GM12878 (cell line): ENCODE data around the gene SRSF12. TPM values are rescaled to one million over a fixed set of nuclear protein-coding genes. Genes with fewer than 3 reads are reported as not detected.

Experiments
- ATAC-seq: fragments of 200-7000 bp; cut with Tn5 transposase; 3 replicates; pipeline ENCODE4 v1.9.1; 2020; ENCODE audit warnings: mild to moderate bottlenecking, moderate library complexity
- BruUV-seq: library from RNA; stranded (reverse); fragments of 400-500 nt; replicated peaks from 2 replicates; lab custom pipeline; 2021; lab: Mats Ljungman, UMichigan
- CTCF ChIA-PET: fragments of 300-600 bp; sonication (Branson Sonifier 250); formaldehyde crosslinking; extraction: SDS; loops from one replicate; lab custom pipeline; 2021; ENCODE audit warnings: inconsistent platforms; lab: Yijun Ruan, JAX
- POLR2A ChIA-PET: fragments of 350-600 bp; formaldehyde crosslinking; extraction: SDS; loops from one replicate; lab custom pipeline; 2021; ENCODE audit warnings: inconsistent platforms; lab: Charles Lee
- RAD21 ChIA-PET: fragments of 300-600 bp; sonication (Branson Sonifier 250); formaldehyde crosslinking; loops from one replicate; lab custom pipeline; 2023; ENCODE audit warnings: antibody characterized with exemption; ENCODE audit not compliant: unreplicated experiment; lab: Charles Lee
- SMC1A ChIA-PET: fragments of 300-600 bp; sonication (Branson Sonifier 250); formaldehyde crosslinking; loops from one replicate; lab custom pipeline; 2023; ENCODE audit not compliant: unreplicated experiment, uncharacterized antibody; lab: Charles Lee
- DNase-seq: peaks from one replicate; pipeline ENCODE4 v3.0.0-alpha.2; 2011; ENCODE audit warnings: low read depth, low spot score
- FAIRE-seq: peaks from 3 replicates; lab custom pipeline; 2011; peaks lifted over from hg19 to GRCh38; lab: Jason Lieb, UNC
- H2AFZ ChIP-seq: 2 replicates; pipeline ENCODE4 v1.6.0; 2011; ENCODE audit warnings: low read depth, low read length, control low read depth; ENCODE audit not compliant: control insufficient read depth
- H3K27ac ChIP-seq: 2 replicates; pipeline ENCODE4 v1.5.1; 2011; ENCODE audit warnings: control low read depth; ENCODE audit not compliant: control insufficient read depth, insufficient read depth
- H3K27me3 ChIP-seq, 2 experiments: replicated peaks in 1 of 2; 2 replicates each; pipeline versions ENCODE4 v1.6.0 to v1.6.1; 2011; ENCODE audit warnings: low read length in 1 of 2; ENCODE audit not compliant: control insufficient read depth in 2 of 2, insufficient read depth in 2 of 2
- H3K36me3 ChIP-seq, 2 experiments: 2 replicates each; pipeline ENCODE4 v1.5.1; 2011; ENCODE audit warnings: low read length in 1 of 2; ENCODE audit not compliant: control insufficient read depth in 2 of 2, insufficient read depth in 2 of 2
- H3K4me1 ChIP-seq: 2 replicates; pipeline ENCODE4 v1.6.1; 2011; ENCODE audit warnings: mild to moderate bottlenecking, low read length, moderate library complexity, mixed read lengths; ENCODE audit not compliant: control insufficient read depth, insufficient read depth
- H3K4me2 ChIP-seq: 2 replicates; pipeline ENCODE4 v1.6.0; 2011; ENCODE audit warnings: control low read depth; ENCODE audit not compliant: control insufficient read depth, insufficient read depth
- H3K4me3 ChIP-seq: fragments of 200-600 bp; sonication (generic); 2 replicates; pipeline ENCODE4 v1.5.1; 2016
- H3K79me2 ChIP-seq: 2 replicates; pipeline ENCODE4 v1.6.0; 2011; ENCODE audit warnings: low read length; ENCODE audit not compliant: control insufficient read depth, insufficient read depth
- H3K9ac ChIP-seq: 2 replicates; pipeline ENCODE4 v1.8.0; 2011; ENCODE audit warnings: low read length, control low read depth, mixed read lengths; ENCODE audit not compliant: control insufficient read depth, insufficient read depth
- H3K9me3 ChIP-seq: replicated peaks from 3 replicates; pipeline ENCODE4 v1.5.1; 2011; ENCODE audit warnings: mild to moderate bottlenecking, low read length; ENCODE audit not compliant: control insufficient read depth, insufficient read depth
- H4K20me1 ChIP-seq: 2 replicates; pipeline ENCODE4 v1.6.0; 2011; ENCODE audit not compliant: control insufficient read depth, insufficient read depth
- CEBPB ChIP-seq, 2 experiments: fragments of 150-350 bp in 1 of 2; IDR thresholded peaks; 2 replicates each; pipeline ENCODE4 v1.6.1; 2012 to 2014; ENCODE audit warnings: low read depth in 2 of 2, low read length in 2 of 2, borderline replicate concordance in 1 of 2, inconsistent platforms in 1 of 2
- DPF2 ChIP-seq: fragments of 450-650 bp; IDR thresholded peaks from 2 replicates; pipeline ENCODE4 v1.6.1; 2017; ENCODE audit warnings: mild to moderate bottlenecking
- E2F8 ChIP-seq: fragments of 450-650 bp; IDR thresholded peaks from 2 replicates; pipeline ENCODE4 v1.6.1; 2018; ENCODE audit warnings: mild to moderate bottlenecking, low read depth, moderate library complexity; ENCODE audit not compliant: partially characterized antibody
- HCFC1 ChIP-seq: fragments of 150-350 bp; IDR thresholded peaks from 2 replicates; pipeline ENCODE4 v1.6.1; 2014; ENCODE audit warnings: low read length
- MEF2A ChIP-seq: IDR thresholded peaks from 2 replicates; pipeline ENCODE4 v1.6.1; 2011; ENCODE audit warnings: low read depth, mild to moderate bottlenecking, low read length, moderate library complexity; ENCODE audit not compliant: insufficient read depth
- POLR2AphosphoS5 ChIP-seq: IDR thresholded peaks from 2 replicates; pipeline ENCODE4 v1.6.1; 2011; ENCODE audit warnings: mild to moderate bottlenecking, low read length, inconsistent platforms
- SMAD5 ChIP-seq: IDR thresholded peaks from 2 replicates; pipeline ENCODE4 v1.6.1; 2016; ENCODE audit warnings: antibody characterized with exemption, low read depth
- YBX1 ChIP-seq: fragments of 450-650 bp; IDR thresholded peaks from 2 replicates; pipeline ENCODE4 v1.6.1; 2016; ENCODE audit warnings: antibody characterized with exemption
- ZBTB40 ChIP-seq: fragments of 450-650 bp; IDR thresholded peaks from 2 replicates; pipeline ENCODE4 v1.6.1; 2016; ENCODE audit warnings: mild to moderate bottlenecking, moderate library complexity, borderline replicate concordance
- ZNF207 ChIP-seq: fragments of 450-650 bp; IDR thresholded peaks from 2 replicates; pipeline ENCODE4 v1.6.1; 2014; ENCODE audit warnings: antibody characterized with exemption, mild to moderate bottlenecking, borderline replicate concordance
- ZNF687 ChIP-seq: fragments of 450-650 bp; IDR thresholded peaks from 2 replicates; pipeline ENCODE4 v1.6.1; 2017; ENCODE audit warnings: mild to moderate bottlenecking, moderate library complexity
- WGBS: methylation state at CpG from one replicate; pipeline ENCODE4 v1.1.6; 2016; ENCODE audit warnings: low lambda C conversion rate; ENCODE audit not compliant: insufficient replicate concordance, insufficient coverage; ENCODE audit errors: missing lambda C conversion rate; 5-methylcytosine and 5-hydroxymethylcytosine counted together
- in situ Hi-C: fragments of 300-500 bp; cut with MboI; formaldehyde crosslinking; loops from 9 replicates; pipeline ENCODE4 v1.14.3; 2018; ENCODE audit warnings: mixed read lengths
- intact Hi-C: fragments of 100-400 bp; cut with micrococcal nuclease; formaldehyde crosslinking; loops from one replicate; pipeline ENCODE4 v1.14.2; 2022; ENCODE audit not compliant: unreplicated experiment
- polyA plus RNA-seq, 11 experiments: library from polyadenylated mRNA; depleted of rRNA in 4 of 11; unstranded in 6 of 11; stranded (reverse) in 5 of 11; fragments of >200 nt; fragmentation: Nextera tagmentation in 4 of 11; fragmentation: Illumina TruSeq in 1 of 11; extraction: Ambion mirVana in 4 of 11; extraction: Trizol in 1 of 11; gene quantifications; 1 replicate in 1 of 11; 2 replicates in 10 of 11; pipeline versions ENCODE4 v1.2.1 to v1.2.3, GENCODE V29; 2011 to 2016; ENCODE audit warnings: inconsistent platforms in 2 of 11, missing spikeins in 2 of 11, low read depth in 1 of 11
- total RNA-seq, 4 experiments: library from RNA; depleted of rRNA in 3 of 4; stranded (reverse); fragments of >200 nt in 3 of 4; fragmentation: Illumina TruSeq in 1 of 4; extraction: Trizol in 1 of 4; gene quantifications; 2 replicates each; pipeline versions ENCODE4 v1.2.1 to v1.2.3, GENCODE V29; 2013 to 2021

SRSF12 gene
- total and polyA plus RNA-seq, 10 of the 15 experiments (the other 5 are each of a cell fraction or from before 2014, with no cell fraction given): 0.03 to 0.23 TPM; not detected in 8

GRCh38 chr6:89085409-89086205 is 32.3 kb downstream of the SRSF12 start:
- Histone ChIP-seq H3K4me1 (no peaks in the 10 kb centered on the region), H2AFZ (no peak overlapping the region), H3K79me2 (peaks cover 44% of the 10 kb centered on the region), H3K27me3 (no peaks in the 10 kb centered on the region), H3K4me3 (no peak overlapping the region), H3K27ac (no peak overlapping the region), H3K9me3 (no peaks in the 10 kb centered on the region), H3K9ac (no peak overlapping the region), H3K36me3 (peaks cover 3 to 16% of the 10 kb centered on the region in 2 experiments), H3K4me2 (no peak overlapping the region), H4K20me1 (peaks cover 3% of the 10 kb centered on the region; the same call in 1 of the 2 replicates)
- RAD21 ChIA-PET: interaction anchor here (1.1 to 2.4 kb wide), 3 partner anchors 60 to 103 kb away, joined by 3 to 8 read pairs (median 5); partner anchors contain the start of gene PM20D2
- SMC1A ChIA-PET: interaction anchor here (0.6 to 2.2 kb wide), 9 partner anchors 13 to 1207 kb away, joined by 3 to 8 read pairs (median 3); no protein-coding TSS in a partner anchor
- in situ Hi-C loops (no loop called here), intact Hi-C loops (no loop called here)
- no peak for DNase-seq
- no TSS peak for BruUV-seq
- FAIRE-seq: no peak
- POLR2A ChIA-PET: interaction anchor here (0.5 to 1.3 kb wide), 2 partner anchors 22 to 59 kb away, joined by 3 to 6 read pairs; no protein-coding TSS in a partner anchor
- no peak for ATAC-seq
- 92% methylated on average over 12 of the region's 12 CpGs for WGBS
- CTCF ChIA-PET: interaction anchor here (1.4 to 2.8 kb wide), 2 partner anchors 38 to 103 kb away, joined by 4 to 9 read pairs; no protein-coding TSS in a partner anchor
- TF ChIP-seq DPF2 (no peak), CEBPB (IDR thresholded peaks at IDR 0.05; ENCODE audit: borderline replicate concordance in 1 of 2, low read depth in 2 of 2, low read length in 2 of 2) (no peak), HCFC1 (no peak), YBX1 (no peak), MEF2A (no peak), ZBTB40 (no peak), SMAD5 (no peak), ZNF207 (no peak), POLR2AphosphoS5 (0 out of 2 replicates have a peak, but pooled peaks have one; percentile 11), ZNF687 (no peak), E2F8 (peak; percentile 30)
